ENCODE measurements around the gene MVK.
A peak's percentile ranks its signal among the peaks of the same experiment; 100 is the strongest.

Gene MVK

GRCh38 chr12:109573029-109573913 is at the start of gene MVK, which contains the start of gene MMAB:
TSS of gene MVK (plus strand) at chr12:109573794. CDS start at chr12:109574823, 1,029 bp downstream.
TSS of gene MMAB (minus strand) at chr12:109573504. CDS start at chr12:109573480, 24 bp downstream.
- peak; percentile 96 for DNase-seq
- peak; percentile 96 for ATAC-seq

- no peak for ATAC-seq
- DNase-seq: no peak
Observed at GRCh38 chr12:109524466-109525278, 48.9 kb upstream of the MVK start.

GRCh38 chr12:109525279-109525585 is 48.4 kb upstream of the MVK start:
- no peak for ATAC-seq
- DNase-seq: no peak

- ATAC-seq (no peak), DNase-seq (no peak)
Observed at GRCh38 chr12:109527489-109528123, 46.0 kb upstream of the MVK start.

GRCh38 chr12:109529691-109530640 is 43.6 kb upstream of the MVK start:
- ATAC-seq (no peak), DNase-seq (no peak)

- DNase-seq: no peak
- no peak for ATAC-seq
Observed at GRCh38 chr12:109531411-109531810, 42.2 kb upstream of the MVK start.

- no peak for DNase-seq
- no peak for ATAC-seq
Observed at GRCh38 chr12:109532721-109533486, 40.7 kb upstream of the MVK start.

- no peak for DNase-seq
- ATAC-seq: no peak
Observed at GRCh38 chr12:109533487-109533740, 40.2 kb upstream of the MVK start.

- ATAC-seq: no peak
Observed at GRCh38 chr12:109534456-109534855, 39.1 kb upstream of the MVK start.

GRCh38 chr12:109535231-109535862 is 38.2 kb upstream of the MVK start:
- ATAC-seq (no peak), DNase-seq (no peak)

More at GRCh38 chr12:109534456-109534855, 39.1 kb upstream of the MVK start:
- DNase-seq: no peak

- DNase-seq (no peak), ATAC-seq (no peak)
Observed at GRCh38 chr12:109535863-109536250, 37.7 kb upstream of the MVK start.

- ATAC-seq (no peak), DNase-seq (no peak)
Observed at GRCh38 chr12:109537136-109537535, 36.5 kb upstream of the MVK start.

- no peak for DNase-seq
- ATAC-seq: no peak
Observed at GRCh38 chr12:109538191-109538863, 35.3 kb upstream of the MVK start.

GRCh38 chr12:109539508-109539907 is 34.1 kb upstream of the MVK start:
- ATAC-seq (no peak), DNase-seq (no peak)

- no peak for ATAC-seq
- DNase-seq: no peak
Observed at GRCh38 chr12:109540526-109541412, 32.8 kb upstream of the MVK start.

GRCh38 chr12:109541413-109541726 is 32.2 kb upstream of the MVK start:
- ATAC-seq: no peak
- no peak for DNase-seq

GRCh38 chr12:109542014-109542413 is 31.6 kb upstream of the MVK start:
- no peak for DNase-seq

GRCh38 chr12:109542876-109543275 is 30.7 kb upstream of the MVK start:
- DNase-seq (no peak), ATAC-seq (no peak)

More at GRCh38 chr12:109542014-109542413, 31.6 kb upstream of the MVK start:
- ATAC-seq: no peak

- ATAC-seq (peak; percentile 44), DNase-seq (no peak)
Observed at GRCh38 chr12:109544955-109545531, 28.6 kb upstream of the MVK start.
